ENCODE results near the gene MFNG. TPM values are rescaled to one million over a fixed set of nuclear protein-coding genes. Genes with fewer than 3 reads are reported as not detected.

Gene MFNG
- polyA plus RNA-seq, 1 experiment, result not detected

DNA sequence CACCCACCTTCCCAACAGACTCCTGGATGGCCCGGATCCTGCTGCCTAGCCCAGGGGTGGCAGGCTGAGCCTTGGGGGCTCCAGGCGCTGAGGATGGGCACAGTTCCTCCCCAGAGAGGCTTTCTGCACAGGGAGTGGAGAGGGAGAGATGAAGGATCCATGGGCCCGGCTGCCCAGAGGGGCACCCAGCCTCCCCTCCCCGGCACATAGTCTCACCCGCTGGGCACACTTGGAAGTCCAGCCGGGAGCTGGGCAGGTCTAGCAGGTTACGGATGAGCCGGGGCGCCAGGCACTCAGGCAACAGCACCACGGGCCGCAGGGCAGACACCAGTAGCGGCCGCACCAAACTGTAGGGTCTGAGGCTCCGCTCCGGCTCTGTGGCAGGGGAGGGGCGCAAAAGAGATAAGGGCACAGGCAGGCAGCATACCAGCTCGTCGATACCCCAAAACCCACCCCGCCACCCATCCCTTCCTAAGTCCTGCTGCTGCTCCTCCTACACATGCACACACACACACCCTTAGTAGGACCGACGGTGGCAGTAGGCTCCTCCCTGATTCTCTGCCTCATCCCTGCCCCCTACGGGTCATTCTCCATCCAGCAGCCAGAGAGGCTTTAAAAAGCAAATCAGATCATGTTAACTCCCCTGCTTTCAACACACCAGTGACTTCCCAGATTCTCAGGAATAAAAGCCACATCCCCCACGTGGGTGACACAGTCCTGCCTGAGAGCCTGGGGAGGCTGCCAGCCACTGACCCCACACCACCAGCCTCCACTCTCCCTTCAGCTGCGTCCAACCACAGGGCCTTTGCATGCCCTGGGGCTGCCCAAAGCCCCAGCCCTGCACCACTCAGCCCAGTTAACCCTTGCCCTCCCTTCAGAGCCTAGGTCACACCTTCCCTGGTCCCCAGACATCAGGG, 6.5 kb upstream of the MFNG start:
- Histone ChIP-seq H3K36me3 (ENCODE audit: control insufficient read depth, insufficient read depth, low read length) (peaks cover 1% of the 10 kb centered on the region; the same call in 1 of the 2 replicates), H3K4me3 (ENCODE audit: low read depth, low read length) (no peak overlapping the region), H3K27me3 (ENCODE audit: control insufficient read depth, insufficient read depth, low read length) (no peaks in the 10 kb centered on the region)
- ChIA-PET CTCF (interaction anchor here (1.2 to 1.7 kb wide), 3 partner anchors 12 to 20 kb away, joined by 3 to 7 read pairs (median 5); no protein-coding TSS in a partner anchor), POLR2A (interaction anchor here (0.5 kb wide), 1 partner anchor 56 kb away, joined by 11 read pairs; no protein-coding TSS in a partner anchor)
- TF ChIP-seq CTCF (IDR thresholded peaks at IDR 0.05; ENCODE audit: insufficient read depth, low read depth, low read length), result peak; percentile 65
- DNase-seq (ENCODE audit: low read depth), result no peak

GRCh38 chr22:37491559-37492427, 5.6 kb upstream of the MFNG start:
- no peak for TF ChIP-seq CTCF (IDR thresholded peaks at IDR 0.05; ENCODE audit: insufficient read depth, low read depth, low read length)
- peaks cover 1% of the 10 kb centered on the region; the same call in 1 of the 2 replicates for H3K36me3 ChIP-seq (ENCODE audit: control insufficient read depth, insufficient read depth, low read length)
- H3K27me3 ChIP-seq (ENCODE audit: control insufficient read depth, insufficient read depth, low read length), result no peaks in the 10 kb centered on the region
- H3K4me3 ChIP-seq (ENCODE audit: low read depth, low read length), result no peak overlapping the region
- ChIA-PET POLR2A (interaction anchor here (0.5 kb wide), 1 partner anchor 57 kb away, joined by 11 read pairs; no protein-coding TSS in a partner anchor), CTCF (interaction anchor here (0.9 to 1.7 kb wide), 3 partner anchors 13 to 20 kb away, joined by 3 to 7 read pairs (median 3); no protein-coding TSS in a partner anchor)
- DNase-seq (ENCODE audit: low read depth), result no peak

DNA sequence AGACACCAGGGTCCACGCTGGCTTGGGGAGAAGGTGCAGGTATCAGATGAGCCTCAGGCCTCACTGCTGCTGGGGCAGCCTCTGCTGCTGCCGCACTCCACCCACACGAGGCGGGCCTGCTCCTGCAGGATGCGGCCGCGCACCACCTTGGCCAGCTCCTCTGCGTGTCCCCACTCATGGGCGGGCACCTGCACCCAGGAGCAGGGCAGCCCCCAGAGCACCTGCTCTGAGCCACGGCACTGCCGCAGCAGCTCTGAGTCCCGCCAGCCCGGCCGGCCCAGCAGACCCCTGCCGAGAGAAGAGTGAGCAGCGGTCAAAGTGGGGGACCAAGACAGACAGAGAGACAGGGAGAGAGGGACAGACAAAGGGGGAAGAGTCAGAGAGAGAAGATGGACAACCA, 4.9 kb upstream of the MFNG start:
- no peak for TF ChIP-seq CTCF (IDR thresholded peaks at IDR 0.05; ENCODE audit: insufficient read depth, low read depth, low read length)

GRCh38 chr22:37489983-37490382, 3.8 kb upstream of the MFNG start:
- no peak for TF ChIP-seq CTCF (IDR thresholded peaks at IDR 0.05; ENCODE audit: insufficient read depth, low read depth, low read length)
- CTCF ChIA-PET, result interaction anchor here (0.7 to 0.9 kb wide), 3 partner anchors 17 to 49 kb away, joined by 3 to 4 read pairs (median 3); no protein-coding TSS in a partner anchor
- no peaks in the 10 kb centered on the region for H3K27me3 ChIP-seq (ENCODE audit: control insufficient read depth, insufficient read depth, low read length)

More for the DNA sequence above, 4.9 kb upstream of the MFNG start:
- Histone ChIP-seq H3K36me3 (ENCODE audit: control insufficient read depth, insufficient read depth, low read length) (peaks cover 1% of the 10 kb centered on the region; the same call in 1 of the 2 replicates), H3K27me3 (ENCODE audit: control insufficient read depth, insufficient read depth, low read length) (no peaks in the 10 kb centered on the region), H3K4me3 (ENCODE audit: low read depth, low read length) (no peak overlapping the region)
- POLR2A ChIA-PET, result no interaction called here
- CTCF ChIA-PET, result interaction anchor here (0.6 to 0.9 kb wide), 2 partner anchors 19 to 52 kb away, joined by 3 to 4 read pairs; no protein-coding TSS in a partner anchor
- DNase-seq (ENCODE audit: low read depth), result no peak

More at GRCh38 chr22:37489983-37490382, 3.8 kb upstream of the MFNG start:
- no peak for DNase-seq (ENCODE audit: low read depth)
- no peak overlapping the region for H3K4me3 ChIP-seq (ENCODE audit: low read depth, low read length)
- POLR2A ChIA-PET, result no interaction called here
- H3K36me3 ChIP-seq (ENCODE audit: control insufficient read depth, insufficient read depth, low read length), result peaks cover 1% of the 10 kb centered on the region; the same call in 1 of the 2 replicates

Data from BJ (cell line).